NCI-H2196 treated with DMSO at 0.1 percent for 48 hours (cell line): ENCODE data around the gene PRRG3.
A peak's percentile ranks its signal among the peaks of the same experiment; 100 is the strongest.

ENCODE experiments used
- DNase-seq: peaks from one replicate; lab custom pipeline; 2025; ENCODE audit not compliant: unreplicated experiment; lab: John Stamatoyannopoulos, UW

The PRRG3 gene

GRCh38 chrX:151742311-151742710 is 47.1 kb downstream of the PRRG3 start:
- DNase-seq, result no peak

- DNase-seq, result no peak
These were observed 48.6 kb downstream of the PRRG3 start for GRCh38 chrX:151743651-151744470.

DNA sequence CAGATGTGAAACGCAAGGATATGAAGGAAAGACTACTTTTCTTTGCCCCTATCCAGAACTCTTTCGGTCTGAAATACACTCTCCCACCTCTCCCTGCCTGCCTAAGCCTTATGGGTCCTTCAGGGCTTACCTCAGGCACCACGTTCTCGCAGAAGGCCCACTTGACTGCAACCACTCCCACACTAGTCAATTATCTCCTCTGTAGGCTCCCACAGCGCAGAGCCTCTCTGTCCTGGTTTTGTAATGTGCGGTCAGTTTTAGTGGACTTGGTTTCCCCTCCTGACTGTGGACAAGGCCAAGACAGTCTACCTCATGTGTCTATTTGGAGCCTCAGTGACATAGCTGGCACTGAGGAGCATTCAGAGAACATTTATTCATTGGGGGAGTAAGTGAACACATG is 50.4 kb downstream of the PRRG3 start:
- no peak for DNase-seq

DNA sequence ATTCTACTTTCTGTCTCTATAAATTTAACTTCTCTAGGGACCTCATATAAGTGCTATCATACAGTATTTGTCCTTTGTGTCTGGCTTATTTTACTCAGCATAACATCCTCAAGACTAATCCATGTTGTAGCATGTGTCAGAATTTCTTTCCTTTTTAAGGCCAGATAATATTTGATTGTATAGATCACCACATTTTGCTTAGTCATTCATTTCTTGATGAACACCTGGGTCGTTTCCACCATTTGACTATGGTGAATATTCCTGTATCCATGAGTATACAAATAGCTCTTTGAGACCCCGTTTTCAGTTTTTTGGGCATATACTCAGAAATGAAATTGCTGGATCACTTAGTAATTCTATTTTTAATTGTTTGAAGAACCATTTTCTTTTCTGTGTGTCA is 51.2 kb downstream of the PRRG3 start:
- DNase-seq, result no peak

DNA sequence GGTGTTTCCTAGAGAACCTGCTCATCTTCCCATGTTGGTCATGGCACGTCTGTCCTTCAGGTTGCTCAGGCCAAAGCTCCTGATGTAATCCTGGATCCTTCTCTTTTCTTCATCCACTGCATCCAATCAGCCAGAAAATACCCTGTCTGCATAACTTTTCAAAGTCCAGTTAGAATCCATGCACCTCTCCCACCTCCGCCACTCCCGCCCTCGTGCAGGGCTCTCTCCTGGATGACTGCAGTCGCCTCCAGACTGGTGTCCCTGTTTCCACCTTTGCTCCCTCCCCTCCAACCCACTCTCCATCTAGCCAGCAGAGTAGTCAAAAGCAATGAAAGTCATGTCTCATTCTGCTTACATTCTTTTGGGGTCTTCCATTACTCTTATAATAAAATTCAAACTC is 55.3 kb downstream of the PRRG3 start:
- DNase-seq, result no peak

DNA sequence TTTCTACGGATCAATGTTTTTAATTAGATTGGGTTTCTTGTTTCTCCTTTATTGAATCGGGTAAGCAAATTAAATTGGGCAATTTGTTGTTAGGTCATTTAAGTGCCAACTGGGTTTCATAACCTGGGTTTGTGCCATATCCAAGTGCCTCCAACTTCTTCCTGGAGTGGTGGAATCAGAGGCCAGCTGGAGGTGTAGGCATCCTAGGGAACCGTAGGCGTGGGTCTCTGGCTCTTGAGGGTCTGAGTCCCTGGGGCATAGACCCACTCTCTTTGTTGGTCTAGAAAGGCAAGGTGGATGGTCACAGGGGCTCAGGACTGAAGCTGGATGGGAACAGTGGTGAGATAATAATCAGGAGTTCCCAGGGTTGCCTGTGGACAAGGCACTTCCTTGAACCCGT is 57.6 kb downstream of the PRRG3 start:
- DNase-seq, result no peak

DNA sequence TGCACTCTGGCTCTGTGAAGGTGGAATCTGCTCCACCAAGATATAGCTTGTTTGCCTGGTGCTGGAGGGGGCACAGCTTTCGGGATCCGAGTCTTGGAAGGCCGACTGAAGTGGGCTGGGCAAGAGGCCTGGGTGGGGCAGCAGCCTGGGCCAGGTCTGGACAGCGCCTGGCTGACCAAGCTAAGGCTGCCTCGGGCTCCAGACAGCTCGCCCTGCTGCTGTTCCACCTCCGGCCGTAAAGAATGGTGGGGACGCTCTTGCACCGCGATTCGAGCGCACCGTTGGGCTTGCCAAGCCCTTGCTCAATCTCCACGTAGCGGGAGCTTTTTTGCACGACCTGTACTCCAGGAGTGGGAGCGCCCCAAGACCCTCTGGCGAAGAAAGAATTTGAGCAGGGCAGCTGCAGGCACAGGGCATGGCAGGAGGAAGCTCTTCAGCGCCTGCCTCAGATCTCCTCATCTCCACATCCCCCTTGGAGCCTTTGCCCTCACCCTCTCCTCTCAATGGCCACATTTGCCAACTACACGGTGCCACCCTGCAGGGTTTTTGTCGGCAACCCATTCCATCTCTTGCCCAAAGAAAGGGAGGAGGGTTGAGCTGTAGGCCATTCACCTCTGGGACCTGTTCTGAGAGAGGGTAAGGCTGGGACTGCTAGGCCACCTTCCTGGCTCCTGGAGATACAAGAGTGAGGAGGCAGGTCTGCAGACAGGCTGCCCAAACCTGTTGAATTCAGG is 58.2 kb downstream of the PRRG3 start:
- DNase-seq, result peak; percentile 16

- no peak for DNase-seq
These were observed 58.8 kb downstream of the PRRG3 start for GRCh38 chrX:151754047-151754429.

GRCh38 chrX:151754641-151755215 is 59.5 kb downstream of the PRRG3 start:
- DNase-seq, result no peak
